DND-41 (cell line): ENCODE data around the gene CNTNAP5.

Experiments used
- ATAC-seq: fragments of 200-7000 bp; cut with Tn5 transposase; 3 replicates; pipeline ENCODE4 v1.9.1; 2021; ENCODE audit warnings: low read depth; ENCODE audit not compliant: insufficient read depth
- DNase-seq: peaks from one replicate; pipeline ENCODE4 v3.0.0-alpha.2; 2020
- H2AFZ ChIP-seq: 2 replicates; pipeline ENCODE4 v1.6.0; 2012; ENCODE audit warnings: low read depth, low read length
- H3K27ac ChIP-seq: 2 replicates; pipeline ENCODE4 v1.5.1; 2012; ENCODE audit warnings: low read length, inconsistent platforms
- H3K27me3 ChIP-seq: fragments of 200-600 bp; sonication (generic); 2 replicates; pipeline ENCODE4 v1.6.0; 2012; ENCODE audit warnings: low read length, mild to moderate bottlenecking, inconsistent platforms; ENCODE audit not compliant: insufficient read depth, poor library complexity
- H3K36me3 ChIP-seq: 2 replicates; pipeline ENCODE4 v1.5.1; 2012; ENCODE audit warnings: low read length, inconsistent platforms; ENCODE audit not compliant: insufficient read depth
- H3K4me1 ChIP-seq: 2 replicates; pipeline ENCODE4 v1.5.1; 2012; ENCODE audit warnings: mild to moderate bottlenecking, low read length; ENCODE audit not compliant: insufficient read depth
- H3K4me2 ChIP-seq: 2 replicates; pipeline ENCODE4 v1.6.0; 2012; ENCODE audit warnings: mild to moderate bottlenecking, moderate library complexity, low read length, inconsistent platforms; ENCODE audit not compliant: insufficient read depth
- H3K4me3 ChIP-seq, 2 experiments: fragments of 200-600 bp in 1 of 2; shearing (Covaris generic) in 1 of 2; 2 replicates each; pipeline ENCODE4 v1.5.1; 2012 to 2016; ENCODE audit warnings: inconsistent platforms in 2 of 2, low read length in 2 of 2, mild to moderate bottlenecking in 2 of 2, low read depth in 1 of 2, moderate library complexity in 1 of 2
- H3K79me2 ChIP-seq: 2 replicates; pipeline ENCODE4 v1.6.0; 2012; ENCODE audit warnings: low read length, inconsistent platforms; ENCODE audit not compliant: insufficient read depth
- H3K9ac ChIP-seq: 2 replicates; pipeline ENCODE4 v1.6.0; 2012; ENCODE audit warnings: low read depth, mild to moderate bottlenecking, inconsistent platforms, low read length, moderate library complexity
- H3K9me3 ChIP-seq: 2 replicates; pipeline ENCODE4 v1.5.1; 2012; ENCODE audit warnings: low read length, moderate library complexity, mild to moderate bottlenecking, inconsistent platforms; ENCODE audit not compliant: insufficient read depth, severe bottlenecking
- H4K20me1 ChIP-seq: 2 replicates; pipeline ENCODE4 v1.6.0; 2012; ENCODE audit warnings: low read length; ENCODE audit not compliant: insufficient read depth
- CTCF ChIP-seq: IDR thresholded peaks from 2 replicates; pipeline ENCODE4 v1.5.1; 2012; ENCODE audit warnings: borderline replicate concordance, low read length, moderate library complexity, mild to moderate bottlenecking; ENCODE audit not compliant: poor library complexity, severe bottlenecking; ENCODE audit errors: extremely low read depth
- EZH2 ChIP-seq: IDR thresholded peaks from 3 replicates; pipeline ENCODE4 v1.6.1; 2012; ENCODE audit warnings: borderline replicate concordance, low read depth, mild to moderate bottlenecking, moderate library complexity, low read length, inconsistent platforms; ENCODE audit not compliant: severe bottlenecking

CNTNAP5 gene

GRCh38 chr2:124296470-124296869, 271.4 kb downstream of the CNTNAP5 start:
- Histone ChIP-seq H3K9me3 (no peaks in the 10 kb centered on the region), H3K4me2 (no peak overlapping the region), H3K9ac (no peak overlapping the region), H2AFZ (no peak overlapping the region), H3K4me3 (no peak overlapping the region), H3K27ac (no peak overlapping the region), H3K36me3 (no peaks in the 10 kb centered on the region), H4K20me1 (no peaks in the 10 kb centered on the region), H3K79me2 (no peaks in the 10 kb centered on the region), H3K27me3 (no peaks in the 10 kb centered on the region), H3K4me1 (no peaks in the 10 kb centered on the region)
- ATAC-seq = no peak
- TF ChIP-seq EZH2 (no peak), CTCF (no peak)
- DNase-seq = no peak

- DNase-seq (no peak), ATAC-seq (no peak)
- no peaks in the 10 kb centered on the region for H3K9me3 ChIP-seq
- TF ChIP-seq EZH2 (no peak), CTCF (no peak)
- no peak overlapping the region for H3K27ac ChIP-seq
- no peaks in the 10 kb centered on the region for H4K20me1 ChIP-seq
- H3K4me2 ChIP-seq = no peak overlapping the region
- no peaks in the 10 kb centered on the region for H3K36me3 ChIP-seq
- H3K9ac ChIP-seq = no peak overlapping the region
- H3K4me3 ChIP-seq = no peak overlapping the region
- H3K4me1 ChIP-seq = no peaks in the 10 kb centered on the region
- H2AFZ ChIP-seq = no peak overlapping the region
- no peaks in the 10 kb centered on the region for H3K79me2 ChIP-seq
- no peaks in the 10 kb centered on the region for H3K27me3 ChIP-seq
Measured at GRCh38 chr2:124301915-124302314, 276.8 kb downstream of the CNTNAP5 start.

GRCh38 chr2:124308319-124309062, 283.4 kb downstream of the CNTNAP5 start:
- Histone ChIP-seq H3K36me3 (no peaks in the 10 kb centered on the region), H3K9ac (no peak overlapping the region), H4K20me1 (no peaks in the 10 kb centered on the region), H3K27me3 (no peaks in the 10 kb centered on the region), H3K79me2 (no peaks in the 10 kb centered on the region), H3K4me1 (no peaks in the 10 kb centered on the region), H3K27ac (no peak overlapping the region), H3K9me3 (no peaks in the 10 kb centered on the region), H3K4me2 (no peak overlapping the region), H2AFZ (no peak overlapping the region), H3K4me3 (no peak overlapping the region)
- no peak for DNase-seq
- no peak for ATAC-seq
- TF ChIP-seq EZH2 (no peak), CTCF (no peak)
